OCI-LY1 (cell line): ENCODE measurements around the gene HMOX1.
A peak's percentile ranks its signal among the peaks of the same experiment; 100 is the strongest.

Experiments
- CTCF ChIP-seq: fragments of 200-600 bp; sonication (generic), shearing (Covaris generic); IDR thresholded peaks from 2 replicates; pipeline ENCODE4 v1.5.1; 2017; ENCODE audit warnings: mild to moderate bottlenecking, antibody characterized with exemption, low read length, moderate library complexity, mixed read lengths
- EZH2 ChIP-seq: fragments of 200-600 bp; sonication (generic), shearing (Covaris generic); IDR thresholded peaks from 2 replicates; pipeline ENCODE4 v1.8.0; 2017; ENCODE audit warnings: borderline replicate concordance, mixed run types, mild to moderate bottlenecking, antibody characterized with exemption, low read length, moderate library complexity, mixed read lengths

- TF ChIP-seq CTCF (peak; percentile 56), EZH2 (no peak)
These were observed 28.4 kb upstream of the HMOX1 start for GRCh38 chr22:35352214-35353111.
